DND-41 (cell line): ENCODE measurements around the gene WDR7.

Experiments used
- EZH2 ChIP-seq: IDR thresholded peaks from 3 replicates; pipeline ENCODE4 v1.6.1; 2012; ENCODE audit warnings: borderline replicate concordance, low read depth, mild to moderate bottlenecking, moderate library complexity, low read length, inconsistent platforms; ENCODE audit not compliant: severe bottlenecking
- TF ChIP-seq, protein P1 (sequence below): IDR thresholded peaks from 2 replicates; pipeline ENCODE4 v1.5.1; 2012; ENCODE audit warnings: borderline replicate concordance, low read length, moderate library complexity, mild to moderate bottlenecking; ENCODE audit not compliant: poor library complexity, severe bottlenecking; ENCODE audit errors: extremely low read depth

GRCh38 chr18:57025540-57025939 lies 374.4 kb downstream of the WDR7 start:
- no peak for TF ChIP-seq EZH2
- TF ChIP-seq, protein P1, sequence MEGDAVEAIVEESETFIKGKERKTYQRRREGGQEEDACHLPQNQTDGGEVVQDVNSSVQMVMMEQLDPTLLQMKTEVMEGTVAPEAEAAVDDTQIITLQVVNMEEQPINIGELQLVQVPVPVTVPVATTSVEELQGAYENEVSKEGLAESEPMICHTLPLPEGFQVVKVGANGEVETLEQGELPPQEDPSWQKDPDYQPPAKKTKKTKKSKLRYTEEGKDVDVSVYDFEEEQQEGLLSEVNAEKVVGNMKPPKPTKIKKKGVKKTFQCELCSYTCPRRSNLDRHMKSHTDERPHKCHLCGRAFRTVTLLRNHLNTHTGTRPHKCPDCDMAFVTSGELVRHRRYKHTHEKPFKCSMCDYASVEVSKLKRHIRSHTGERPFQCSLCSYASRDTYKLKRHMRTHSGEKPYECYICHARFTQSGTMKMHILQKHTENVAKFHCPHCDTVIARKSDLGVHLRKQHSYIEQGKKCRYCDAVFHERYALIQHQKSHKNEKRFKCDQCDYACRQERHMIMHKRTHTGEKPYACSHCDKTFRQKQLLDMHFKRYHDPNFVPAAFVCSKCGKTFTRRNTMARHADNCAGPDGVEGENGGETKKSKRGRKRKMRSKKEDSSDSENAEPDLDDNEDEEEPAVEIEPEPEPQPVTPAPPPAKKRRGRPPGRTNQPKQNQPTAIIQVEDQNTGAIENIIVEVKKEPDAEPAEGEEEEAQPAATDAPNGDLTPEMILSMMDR = no peak
